ENCODE data around the gene DYRK4. TPM values are rescaled to one million over a fixed set of nuclear protein-coding genes. Genes with fewer than 3 reads are reported as not detected.

Gene DYRK4
- total RNA-seq, 2 donors from 2014 or later: 27.5 to 28.6 TPM

DNA sequence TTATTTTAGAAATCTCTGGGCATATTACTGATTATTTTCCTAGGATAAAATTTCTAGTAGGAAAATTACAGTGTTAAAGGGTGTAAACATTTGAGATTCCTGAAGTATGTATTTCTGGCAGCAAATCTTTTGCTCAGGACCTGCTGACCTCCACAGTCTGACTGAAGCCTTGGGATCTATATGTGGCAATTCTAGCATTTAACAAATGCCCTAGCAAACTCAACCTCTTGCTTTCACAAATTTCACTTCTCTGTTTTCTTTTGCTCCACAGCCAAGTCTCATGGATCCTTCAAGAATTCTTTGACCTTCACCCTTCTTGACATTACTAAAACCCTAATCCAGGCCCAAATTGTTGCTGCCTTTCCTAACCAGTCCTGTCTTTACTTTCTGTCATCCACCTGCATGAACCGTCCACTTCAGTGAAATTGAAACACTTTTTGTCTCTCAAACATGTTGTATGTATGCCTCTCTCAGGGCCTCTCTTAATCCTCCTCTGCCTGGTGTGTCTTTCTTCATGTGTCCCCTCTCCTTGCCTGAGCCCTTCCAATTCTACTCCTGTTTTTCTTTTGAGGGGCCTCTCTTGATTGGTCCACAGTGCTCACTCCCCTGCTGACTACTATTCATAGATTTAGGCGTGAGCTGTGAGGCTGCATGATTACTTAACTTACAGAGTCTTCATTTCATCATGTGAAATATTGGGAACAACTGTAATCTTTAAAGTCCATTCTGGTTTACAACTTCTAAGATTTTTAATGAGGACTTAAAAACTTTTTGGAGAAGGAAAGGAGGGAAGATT is 5.1 kb upstream of the DYRK4 start:
- intact Hi-C loops (cut with DNase I, micrococcal nuclease): no loop called here
- no peak for ATAC-seq
- no peak for DNase-seq

DNA sequence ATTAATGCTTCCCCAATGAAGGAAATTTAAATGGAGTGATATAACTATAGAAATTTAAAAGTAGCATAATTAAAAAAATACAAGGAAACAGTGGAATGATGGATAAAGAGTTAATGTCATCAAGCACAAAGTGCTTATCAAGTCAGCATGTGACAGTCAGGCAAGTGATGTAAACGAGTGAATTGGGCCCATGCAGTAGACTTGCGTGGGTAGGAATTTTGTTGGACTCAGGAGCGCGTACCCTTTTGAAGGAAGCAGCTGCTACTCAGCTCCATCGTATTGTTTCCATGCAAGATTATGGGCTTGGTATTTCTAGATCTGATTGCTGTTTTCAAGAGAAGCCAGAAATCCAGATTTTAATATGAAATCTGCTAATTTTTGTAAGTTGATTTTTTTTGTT is 4.4 kb upstream of the DYRK4 start:
- no peak for DNase-seq
- no peak for ATAC-seq
- intact Hi-C loops (cut with DNase I, micrococcal nuclease): no loop called here

DNA sequence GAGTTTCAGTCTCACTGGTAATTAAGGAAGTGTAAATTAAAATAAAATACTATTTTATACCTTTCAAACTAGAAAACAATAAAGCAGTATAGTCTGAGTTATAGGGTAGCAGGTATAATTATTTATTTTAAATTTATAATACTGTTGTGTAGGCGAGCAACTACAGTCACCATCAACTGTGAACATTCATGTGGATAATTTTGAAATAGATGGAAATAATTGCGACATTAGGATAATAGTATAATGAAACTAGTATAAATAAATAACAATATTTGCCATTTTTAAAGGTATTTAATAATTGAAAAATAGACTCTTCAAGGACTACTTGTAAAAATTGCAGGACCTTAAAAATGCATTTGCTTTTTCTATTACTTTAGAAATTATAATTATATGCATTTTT is 3.8 kb upstream of the DYRK4 start:
- intact Hi-C loops (cut with DNase I, micrococcal nuclease): no loop called here
- DNase-seq: no peak
- ATAC-seq: no peak

DNA sequence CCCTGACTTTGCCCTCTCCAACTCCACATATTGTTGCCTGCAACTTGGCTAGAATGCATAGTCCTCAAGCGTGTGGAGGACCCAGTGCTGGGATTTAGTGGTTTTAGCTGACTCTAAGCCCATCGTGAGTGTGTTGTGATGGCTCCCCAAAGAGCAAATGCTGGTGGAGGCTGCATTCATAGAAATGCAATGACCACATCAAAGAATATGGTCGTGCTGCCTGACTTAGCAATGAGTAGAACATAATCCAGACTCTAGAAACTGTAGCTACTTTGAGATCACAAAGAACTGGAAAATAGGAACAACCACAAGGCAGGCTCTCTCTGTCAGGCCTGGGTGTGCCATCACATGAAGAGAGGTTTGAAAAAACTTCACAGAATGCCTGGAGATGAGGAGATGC is 1.3 kb downstream of the DYRK4 start:
- DNase-seq: no peak
- no peak for ATAC-seq
- intact Hi-C loops (cut with DNase I, micrococcal nuclease): no loop called here

DNA sequence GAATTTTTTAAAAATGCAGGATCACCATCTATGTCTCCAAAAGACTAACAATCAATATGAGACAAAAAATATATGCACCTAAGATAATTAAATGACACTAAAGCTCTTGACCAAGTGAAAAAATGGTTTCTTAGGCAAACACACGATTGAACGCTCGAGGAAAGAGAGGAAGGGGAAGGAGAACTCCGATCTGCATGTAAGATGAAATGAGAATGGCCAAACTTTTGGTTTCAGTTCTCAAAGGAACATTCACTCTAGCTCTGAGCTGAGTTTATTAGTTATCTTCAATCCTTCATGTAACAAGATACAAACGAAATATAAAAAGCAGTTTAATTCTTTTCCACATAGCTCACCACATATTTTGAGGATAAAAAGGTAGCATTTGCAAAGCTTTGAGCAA is 2.8 kb downstream of the DYRK4 start:
- ATAC-seq: no peak
- intact Hi-C loops (cut with DNase I, micrococcal nuclease): no loop called here
- DNase-seq: no peak

DNA sequence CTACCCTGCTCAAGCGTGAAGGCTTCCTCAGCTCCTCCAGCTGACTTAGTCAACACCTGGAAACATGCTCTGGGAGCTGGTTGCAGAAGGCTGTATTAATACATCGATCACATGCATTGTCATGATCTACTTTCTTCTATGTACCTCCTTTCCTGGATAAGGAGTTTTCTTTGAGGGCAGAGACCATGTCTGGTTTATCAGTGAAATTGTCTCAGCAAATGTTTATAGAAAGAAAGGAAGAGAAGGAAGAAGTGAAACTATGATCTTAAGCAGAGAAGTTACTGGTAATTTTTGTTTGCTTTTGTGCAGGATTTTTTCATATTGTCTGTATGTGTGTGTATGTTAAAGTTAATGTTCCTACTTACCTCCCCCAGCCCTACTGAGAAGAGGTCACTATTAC is 4.5 kb downstream of the DYRK4 start:
- no peak for DNase-seq
- ATAC-seq: no peak
- intact Hi-C loops (cut with DNase I, micrococcal nuclease): no loop called here

DNA sequence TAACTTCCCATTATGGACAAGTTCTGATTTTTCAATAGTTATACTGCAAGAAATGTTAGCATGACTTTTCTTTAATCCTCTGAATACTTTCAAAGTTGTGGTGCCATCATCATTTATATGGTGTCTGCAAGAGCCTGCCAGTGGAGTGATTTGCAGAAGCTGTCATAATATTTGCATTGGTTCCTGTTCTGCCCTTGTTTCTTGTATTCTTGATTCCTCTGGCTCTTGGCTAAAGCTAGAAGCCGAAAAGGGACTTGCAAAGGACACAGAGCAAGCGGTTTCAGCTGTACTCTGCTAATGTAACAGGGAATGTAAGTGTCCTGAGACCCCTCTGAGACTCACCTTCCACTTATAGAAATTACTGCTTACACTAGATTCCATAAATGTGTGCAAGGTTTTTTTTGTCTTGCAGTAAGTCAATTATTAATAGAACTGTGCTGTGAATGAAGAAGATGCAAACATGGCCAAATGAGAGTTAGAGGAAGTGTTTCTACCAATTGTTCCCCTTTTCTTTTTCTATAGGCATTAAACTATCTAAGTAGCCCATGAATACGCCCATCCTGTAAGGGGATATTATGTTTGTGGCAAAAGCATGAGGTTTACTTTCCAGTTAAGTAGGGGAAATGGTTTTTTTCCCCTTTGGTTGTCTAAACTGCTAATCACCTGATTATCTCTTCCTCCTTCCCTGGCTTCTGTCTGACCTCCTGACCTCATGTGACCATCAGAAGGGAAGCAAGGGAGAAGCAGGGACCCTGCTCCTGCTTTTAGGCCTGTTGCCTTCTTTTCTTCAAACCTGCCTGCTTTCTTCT is 5.3 kb downstream of the DYRK4 start:
- intact Hi-C loops (cut with DNase I, micrococcal nuclease): no loop called here
- DNase-seq: no peak
- peak; percentile 23 for ATAC-seq

DNA sequence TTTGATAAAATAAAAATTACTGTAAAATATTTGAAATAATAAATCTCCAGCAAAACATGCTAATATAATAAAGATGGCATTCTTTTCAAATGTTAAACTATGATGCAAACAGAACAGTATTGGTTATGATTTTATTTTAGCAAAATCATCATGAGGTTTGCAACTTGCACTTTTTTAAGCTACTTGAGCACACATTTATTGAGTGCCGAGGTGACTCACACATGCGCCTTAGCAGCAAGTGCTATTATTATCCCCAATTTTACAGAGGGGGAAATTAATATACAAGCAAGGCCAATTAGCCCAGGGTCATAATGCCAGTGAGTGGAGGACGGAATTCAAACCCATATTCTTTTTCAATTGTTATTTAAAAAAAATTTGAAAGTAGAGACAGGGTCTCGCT is 7.3 kb downstream of the DYRK4 start:
- intact Hi-C loops (cut with DNase I, micrococcal nuclease): no loop called here
- ATAC-seq: no peak
- DNase-seq: no peak

DNA sequence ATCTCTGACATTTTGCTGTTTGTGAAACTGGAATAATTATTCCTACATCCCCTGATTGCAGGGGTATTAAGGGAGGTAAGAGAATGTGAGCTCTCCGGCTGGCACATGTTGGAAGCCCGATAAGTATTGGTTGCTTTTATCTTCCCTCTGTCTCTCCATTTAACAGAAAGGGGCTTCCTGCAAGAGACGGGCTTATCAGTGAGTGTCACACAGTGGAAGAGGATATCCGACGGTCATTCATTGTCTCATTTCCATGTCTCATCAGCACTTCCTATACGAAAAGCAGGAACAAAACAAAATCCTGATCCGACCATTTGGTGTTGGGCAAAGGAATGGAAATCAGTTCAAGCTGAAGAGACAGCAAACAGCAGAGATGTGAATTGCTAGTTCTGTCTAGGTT is 10.7 kb downstream of the DYRK4 start:
- no peak for DNase-seq
- no peak for ATAC-seq
- intact Hi-C loops (cut with DNase I, micrococcal nuclease): no loop called here

DNA sequence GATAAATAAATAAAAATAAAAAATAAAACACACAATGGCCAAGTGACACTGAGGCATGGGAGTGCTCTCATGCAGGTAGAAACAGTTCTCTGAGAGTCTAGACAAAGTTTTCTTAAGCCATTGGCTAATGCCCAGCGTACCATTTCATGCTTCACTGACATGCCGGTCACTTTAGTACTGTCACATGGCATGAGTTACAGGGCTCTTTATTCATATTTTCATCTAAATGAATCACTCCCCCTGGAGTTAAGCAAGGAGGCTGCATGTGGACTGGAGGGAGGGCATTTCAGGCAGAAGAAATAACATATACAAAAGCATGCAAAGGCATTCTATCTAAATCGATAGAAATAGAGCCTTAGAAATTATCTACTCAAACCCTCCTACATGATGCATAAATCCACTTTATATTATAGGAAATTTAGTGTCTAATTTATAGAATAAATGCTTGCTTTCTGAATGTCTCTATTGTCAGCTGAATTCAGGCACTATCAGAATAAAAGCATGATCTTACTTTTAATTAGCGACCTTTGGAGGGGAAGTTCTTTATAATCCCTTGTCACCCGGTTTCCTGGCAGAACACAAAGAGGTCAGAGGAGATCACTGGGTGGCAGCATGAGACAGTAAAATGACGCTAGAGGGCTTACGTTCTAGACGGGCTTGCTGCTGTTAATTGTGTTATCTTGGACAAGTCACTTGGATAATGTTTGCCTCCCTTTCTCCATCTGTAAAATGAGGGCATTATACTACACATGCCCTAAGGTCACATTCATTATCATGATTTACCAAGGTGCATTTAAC is 17.5 kb downstream of the DYRK4 start:
- ATAC-seq (peak; percentile 96), DNase-seq (no peak)
- intact Hi-C loops (cut with DNase I, micrococcal nuclease): no loop called here

DNA sequence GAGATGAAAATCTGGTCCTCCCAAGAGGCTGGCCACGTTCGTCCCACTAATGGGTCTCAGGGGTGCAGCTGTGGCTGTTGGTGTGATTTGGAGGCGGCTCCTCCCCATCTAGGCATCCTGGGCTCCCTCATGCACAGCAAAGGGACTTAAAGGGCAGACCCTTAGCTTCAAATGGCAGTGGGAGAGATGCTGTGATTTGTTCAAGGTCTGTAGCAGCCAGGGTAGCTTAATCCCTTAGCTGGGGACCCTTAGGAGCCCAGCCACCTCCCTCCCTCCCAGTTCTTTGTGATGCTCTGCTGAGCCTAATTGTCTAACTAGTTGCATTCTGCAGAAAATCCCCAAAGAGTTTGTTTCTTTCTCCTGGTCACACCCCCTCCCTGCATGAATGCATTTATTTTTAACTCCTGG is 18.3 kb downstream of the DYRK4 start:
- no peak for ATAC-seq
- intact Hi-C loops (cut with DNase I, micrococcal nuclease): no loop called here
- no peak for DNase-seq

DNA sequence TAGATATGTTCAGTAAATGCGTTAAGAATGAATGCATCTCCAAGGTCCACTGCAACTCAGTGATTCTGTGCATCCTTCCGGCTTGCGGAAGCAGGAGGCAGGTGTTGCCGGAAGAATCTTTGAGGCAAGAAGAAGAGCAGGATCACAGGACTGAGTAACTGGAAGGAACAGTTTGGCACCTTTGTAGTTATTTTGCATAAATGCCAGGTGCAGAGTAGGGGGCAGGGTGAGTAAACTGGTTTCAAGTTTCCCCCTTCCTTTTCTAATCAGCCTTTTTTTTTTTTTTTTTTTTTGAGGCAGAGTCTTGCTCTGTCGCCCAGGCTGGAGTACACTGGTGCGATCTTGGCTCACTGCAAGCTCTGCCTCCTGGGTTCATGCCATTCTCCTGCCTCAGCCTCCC is 22.3 kb downstream of the DYRK4 start:
- ATAC-seq: no peak
- intact Hi-C loops (cut with DNase I, micrococcal nuclease): no loop called here
- DNase-seq: no peak

DNA sequence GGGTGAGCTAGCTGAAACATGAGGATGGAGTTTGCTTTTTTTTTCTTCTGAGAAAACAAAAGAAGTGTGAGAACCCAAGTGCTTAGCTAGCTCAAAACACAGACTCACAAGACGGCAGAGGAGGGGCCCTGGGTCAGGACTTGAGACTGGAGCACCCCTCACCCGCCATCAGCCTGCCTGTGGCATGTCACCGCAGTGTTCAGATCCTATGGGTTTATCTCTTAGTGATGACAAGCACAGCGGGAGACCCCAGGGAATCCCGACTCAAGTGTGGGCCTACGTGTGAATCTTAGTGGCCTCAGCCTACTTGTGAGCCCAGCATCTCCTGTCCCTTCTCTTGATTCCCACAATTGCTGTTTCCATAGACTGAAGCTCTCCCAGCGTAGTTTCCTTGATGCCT is 22.9 kb downstream of the DYRK4 start:
- intact Hi-C loops (cut with DNase I, micrococcal nuclease): no loop called here
- DNase-seq: no peak
- ATAC-seq: no peak

DNA sequence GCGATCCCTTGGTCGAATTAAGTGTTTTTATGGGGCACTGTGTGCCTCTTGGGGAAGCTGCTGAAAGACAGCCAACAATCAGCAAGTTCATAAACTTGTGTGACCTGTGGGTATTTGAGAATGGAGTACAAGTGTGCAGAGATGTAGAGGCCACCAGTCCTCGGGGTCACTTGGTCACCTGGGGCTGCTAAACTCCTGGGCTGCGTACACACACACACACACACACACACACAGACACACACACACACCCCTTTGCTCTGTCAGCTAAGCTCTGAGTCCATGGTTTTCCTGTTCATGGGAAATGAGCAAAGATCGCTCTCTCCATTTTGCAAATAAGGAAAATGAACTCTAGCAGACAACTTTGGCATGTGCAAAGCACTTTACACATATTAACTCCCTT is 24.5 kb downstream of the DYRK4 start:
- intact Hi-C loops (cut with DNase I, micrococcal nuclease): no loop called here
- peak; percentile 41 for ATAC-seq
- DNase-seq: no peak

DNA sequence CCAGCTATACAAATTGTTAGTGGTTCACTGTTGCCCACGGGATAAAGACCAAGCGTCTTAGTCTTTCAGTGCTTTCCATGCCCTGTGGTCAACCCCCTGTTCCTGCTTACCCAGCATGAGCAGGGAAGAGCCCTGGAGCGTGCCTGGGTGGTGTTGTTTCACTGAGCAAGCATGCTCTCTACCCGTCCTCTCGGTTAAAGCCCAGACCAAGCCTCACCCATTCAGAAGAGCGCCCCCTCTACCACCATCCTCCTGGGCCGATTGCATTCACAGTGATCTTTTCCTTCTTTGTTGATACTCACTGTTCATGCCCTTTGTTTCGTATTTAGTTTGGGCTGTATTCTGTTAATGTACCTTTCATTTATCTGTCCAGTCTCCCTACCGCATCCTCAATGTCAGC is 25.1 kb downstream of the DYRK4 start:
- no peak for ATAC-seq
- no peak for DNase-seq
- intact Hi-C loops (cut with DNase I, micrococcal nuclease): no loop called here

DNA sequence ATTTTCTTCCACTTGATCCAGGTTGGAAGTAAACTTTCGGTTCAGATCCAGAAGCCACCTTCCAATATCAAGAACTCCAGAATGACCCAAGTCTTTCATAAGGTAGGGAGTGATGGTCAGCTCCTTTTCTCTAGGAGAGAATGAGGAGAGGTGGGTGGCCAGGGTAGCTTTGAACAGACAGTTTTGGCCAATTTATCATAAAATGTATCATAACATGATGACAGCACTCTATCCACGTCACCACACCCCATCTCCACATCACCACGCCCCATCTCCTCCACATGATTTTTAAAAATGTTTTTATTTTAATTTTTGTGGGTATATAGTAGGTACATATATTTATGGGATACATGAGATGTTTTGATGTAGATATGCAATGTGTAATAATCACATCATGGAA is 26.9 kb downstream of the DYRK4 start:
- DNase-seq: no peak
- intact Hi-C loops (cut with DNase I, micrococcal nuclease): no loop called here

DNA sequence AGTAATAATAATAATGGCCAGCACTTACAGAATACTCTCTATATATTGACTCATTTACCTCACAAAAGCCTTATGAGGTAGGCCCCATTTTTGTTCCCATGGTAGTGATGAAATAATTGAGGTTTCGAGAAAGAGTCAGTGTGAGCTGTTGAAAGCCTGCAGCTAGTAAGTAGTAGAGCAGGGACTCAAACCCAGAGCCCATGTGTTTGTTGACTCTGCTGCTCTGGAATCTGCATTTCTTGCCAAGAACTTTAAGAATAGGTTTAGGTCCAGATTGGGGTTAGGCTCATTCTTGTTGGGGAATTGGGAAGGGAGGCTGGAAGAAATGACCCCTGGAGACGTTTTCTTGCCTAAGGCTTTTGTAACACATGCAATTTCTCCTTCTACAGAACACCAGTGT is 27.9 kb downstream of the DYRK4 start:
- no peak for ATAC-seq
- intact Hi-C loops (cut with DNase I, micrococcal nuclease): no loop called here
- DNase-seq: no peak

More for the DNA sequence above, 26.9 kb downstream of the DYRK4 start:
- ATAC-seq: no peak

DNA sequence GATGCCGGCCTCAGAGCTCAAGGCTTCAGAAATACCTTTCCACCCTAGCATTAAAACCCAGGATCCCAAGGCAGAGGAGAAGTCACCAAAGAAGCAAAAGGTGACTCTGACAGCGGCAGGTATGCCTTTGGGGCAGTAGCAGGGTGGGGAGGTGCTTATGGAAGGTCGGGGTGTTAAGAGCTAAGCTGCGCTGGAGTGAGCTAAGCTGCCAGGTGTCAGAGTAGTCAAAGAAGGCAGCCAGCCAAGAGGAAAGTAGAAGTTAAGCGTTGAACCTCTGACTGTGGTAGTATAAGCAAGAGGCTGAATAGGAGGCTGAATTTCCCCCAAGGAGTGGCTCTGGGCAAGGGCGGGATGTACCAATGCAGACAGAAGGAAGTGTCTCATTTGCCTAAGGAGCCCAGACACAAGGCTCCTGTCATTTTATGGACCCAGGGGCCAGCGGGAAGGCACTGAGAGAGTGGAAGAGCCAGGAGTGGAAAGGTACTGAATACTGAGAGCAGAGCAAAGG is 29.2 kb downstream of the DYRK4 start:
- intact Hi-C loops (cut with DNase I, micrococcal nuclease): no loop called here
- ATAC-seq (peak; percentile 92), DNase-seq (peak; percentile 31 to 34)

DNA sequence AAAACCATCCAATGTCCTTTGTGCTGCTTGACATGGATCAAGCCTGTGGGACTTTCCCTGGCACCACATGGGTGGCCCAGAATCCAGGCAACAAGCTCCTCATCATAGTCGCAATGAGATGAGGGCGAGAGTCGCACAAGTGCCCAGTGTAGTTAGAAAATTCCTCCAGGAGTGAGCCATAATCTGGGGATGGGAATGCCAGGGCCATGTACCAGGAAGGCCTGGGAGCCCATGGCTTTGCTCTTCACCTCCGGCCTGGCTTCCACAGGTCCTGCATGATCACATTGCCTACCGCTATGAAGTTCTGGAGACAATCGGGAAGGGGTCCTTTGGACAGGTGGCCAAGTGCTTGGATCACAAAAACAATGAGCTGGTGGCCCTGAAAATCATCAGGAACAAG is 33.9 kb downstream of the DYRK4 start:
- ATAC-seq (no peak), DNase-seq (no peak)
- intact Hi-C loops (cut with DNase I, micrococcal nuclease): no loop called here

DNA sequence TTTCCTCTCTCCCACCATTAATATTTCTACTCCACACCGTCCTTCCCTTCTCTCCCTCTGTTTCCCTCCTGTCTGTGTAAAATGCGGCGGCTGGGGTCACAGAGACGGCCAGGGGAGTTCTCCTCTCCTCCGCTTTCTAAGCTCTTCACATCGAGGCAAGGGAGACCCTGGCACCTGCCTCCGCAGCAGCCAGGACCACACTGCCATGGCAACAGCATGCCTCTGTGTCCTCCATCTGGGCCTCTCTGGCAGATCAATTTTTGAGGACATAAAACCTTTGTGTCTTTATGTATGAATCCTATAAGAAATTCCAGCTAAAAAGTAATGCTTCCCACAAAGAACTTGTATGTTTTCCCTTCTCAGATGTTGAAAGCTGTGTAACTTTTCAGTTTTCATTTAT is 41.4 kb downstream of the DYRK4 start:
- ATAC-seq: no peak
- intact Hi-C loops (cut with DNase I, micrococcal nuclease): no loop called here
- DNase-seq: no peak

All from left colon (tissue), 2 donors.